Neural progenitor cell (in vitro differentiated cells): ENCODE data around the gene NHERF1. TPM values are rescaled to one million over a fixed set of nuclear protein-coding genes. Genes with fewer than 3 reads are reported as not detected.

Experiments used
- DNase-seq: peaks from one replicate; pipeline ENCODE4 v3.0.0-alpha.2; 2016; ENCODE audit warnings: low spot score
- H2AFZ ChIP-seq: fragments of 200-600 bp; sonication (generic); replicated peaks from 2 replicates; pipeline ENCODE4 v1.6.1; 2016; ENCODE audit warnings: antibody characterized with exemption
- H3F3A ChIP-seq: fragments of 200-600 bp; sonication (generic); 2 replicates; pipeline ENCODE4 v1.6.1; 2016; ENCODE audit warnings: antibody characterized with exemption, low read depth
- H3K27ac ChIP-seq: fragments of 200-600 bp; sonication (generic); 2 replicates; pipeline ENCODE4 v1.5.1; 2016; ENCODE audit warnings: mild to moderate bottlenecking
- H3K27me3 ChIP-seq: fragments of 200-600 bp; sonication (generic); 2 replicates; pipeline ENCODE4 v1.6.1; 2016; ENCODE audit warnings: mild to moderate bottlenecking, moderate library complexity
- H3K36me3 ChIP-seq: fragments of 200-600 bp; sonication (generic); 2 replicates; pipeline ENCODE4 v1.5.1; 2016
- H3K4me1 ChIP-seq: fragments of 200-600 bp; sonication (generic); 2 replicates; pipeline ENCODE4 v1.6.1; 2016; ENCODE audit warnings: mixed run types
- H3K4me2 ChIP-seq: fragments of 200-600 bp; sonication (generic); 2 replicates; pipeline ENCODE4 v1.6.1; 2016
- H3K4me3 ChIP-seq: fragments of 200-600 bp; sonication (generic); 2 replicates; pipeline ENCODE4 v1.5.1; 2016
- H3K79me2 ChIP-seq: fragments of 200-600 bp; sonication (generic); 2 replicates; pipeline ENCODE4 v1.6.1; 2016; ENCODE audit warnings: low read depth
- H3K9ac ChIP-seq: fragments of 200-600 bp; sonication (generic); 2 replicates; pipeline ENCODE4 v1.6.1; 2016
- H3K9me3 ChIP-seq: fragments of 200-600 bp; sonication (generic); 2 replicates; pipeline ENCODE4 v1.5.1; 2016; ENCODE audit warnings: low read depth
- H4K20me1 ChIP-seq: fragments of 200-600 bp; sonication (generic); 2 replicates; pipeline ENCODE4 v1.6.1; 2016; ENCODE audit warnings: low read depth
- H3K27ac Mint-ChIP-seq: 3 replicates; pipeline ENCODE4 v1.8.0; 2021; ENCODE audit warnings: mixed read lengths
- H3K27me3 Mint-ChIP-seq: 2 replicates; pipeline ENCODE4 v1.8.0; 2022; ENCODE audit warnings: low read depth, mild to moderate bottlenecking, inconsistent platforms, moderate library complexity, mixed read lengths; ENCODE audit not compliant: insufficient read depth
- H3K36me3 Mint-ChIP-seq: 3 replicates; pipeline ENCODE4 v1.8.0; 2021; ENCODE audit warnings: mixed read lengths
- H3K4me1 Mint-ChIP-seq: 3 replicates; pipeline ENCODE4 v1.8.0; 2021; ENCODE audit warnings: mixed read lengths
- H3K4me3 Mint-ChIP-seq: 3 replicates; pipeline ENCODE4 v1.8.0; 2021; ENCODE audit warnings: mild to moderate bottlenecking, moderate library complexity, mixed read lengths
- H3K9me3 Mint-ChIP-seq: 3 replicates; pipeline ENCODE4 v1.8.0; 2020; ENCODE audit warnings: mixed read lengths
- CTCF ChIP-seq: fragments of 200-600 bp; sonication (generic); IDR thresholded peaks from 2 replicates; pipeline ENCODE4 v1.5.1; 2017; ENCODE audit warnings: antibody characterized with exemption, mild to moderate bottlenecking
- EZH2 ChIP-seq: fragments of 200-600 bp; sonication (generic); IDR thresholded peaks from 2 replicates; pipeline ENCODE4 v1.6.1; 2017; ENCODE audit warnings: antibody characterized with exemption, mild to moderate bottlenecking, moderate library complexity
- EZH2phosphoT487 ChIP-seq: fragments of 200-600 bp; sonication (generic); IDR thresholded peaks from 2 replicates; pipeline ENCODE4 v1.6.1; 2017; ENCODE audit warnings: antibody characterized with exemption
- total RNA-seq: library from RNA; depleted of rRNA; stranded (reverse); fragments of >200 nt; gene quantifications from 2 replicates; pipeline ENCODE4 v1.2.3, GENCODE V29; 2015; ENCODE audit warnings: low replicate concordance

NHERF1 gene
- total RNA-seq, 1 donor from 2014 or later: 27.1 TPM

DNA sequence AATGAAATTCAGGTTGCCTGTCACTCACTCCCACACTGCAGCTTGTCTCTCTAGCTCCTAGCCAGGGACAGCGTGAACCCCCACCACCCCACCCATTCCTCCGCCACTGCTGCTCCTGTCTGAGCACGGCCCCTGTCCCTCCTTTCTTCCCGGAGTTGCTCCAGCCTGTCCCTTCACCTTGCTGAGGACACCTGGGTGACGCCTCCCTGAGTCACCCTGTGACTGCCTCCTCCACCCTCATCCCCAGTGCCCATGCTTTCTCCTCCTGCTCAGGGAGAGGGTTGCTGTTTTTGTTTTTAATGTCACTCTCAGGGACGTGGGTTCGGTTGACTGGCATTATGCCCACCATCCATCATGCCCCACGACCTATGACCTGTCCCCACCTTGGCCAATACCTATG, 53.5 kb downstream of the NHERF1 start:
- no peak overlapping the region for H3K4me3 ChIP-seq
- Mint-ChIP-seq H3K36me3 (peaks cover 5% of the 10 kb centered on the region), H3K9me3 (no peaks in the 10 kb centered on the region), H3K27me3 (peaks cover 3% of the 10 kb centered on the region), H3K27ac (no peak overlapping the region), H3K4me1 (peaks cover 2% of the 10 kb centered on the region), H3K4me3 (no peak overlapping the region)
- DNase-seq: no peak
- no peak overlapping the region for H2AFZ ChIP-seq
- H3K27me3 ChIP-seq: no peaks in the 10 kb centered on the region
- no peak overlapping the region for H3K27ac ChIP-seq
- no peaks in the 10 kb centered on the region for H3F3A ChIP-seq
- H3K4me1 ChIP-seq: no peaks in the 10 kb centered on the region
- H3K9me3 ChIP-seq: no peaks in the 10 kb centered on the region
- no peak overlapping the region for H3K4me2 ChIP-seq
- TF ChIP-seq CTCF (no peak), EZH2 (no peak), EZH2phosphoT487 (no peak)
- no peak overlapping the region for H3K9ac ChIP-seq
- no peaks in the 10 kb centered on the region for H3K36me3 ChIP-seq
- H4K20me1 ChIP-seq: no peaks in the 10 kb centered on the region
- H3K79me2 ChIP-seq: no peaks in the 10 kb centered on the region

DNA sequence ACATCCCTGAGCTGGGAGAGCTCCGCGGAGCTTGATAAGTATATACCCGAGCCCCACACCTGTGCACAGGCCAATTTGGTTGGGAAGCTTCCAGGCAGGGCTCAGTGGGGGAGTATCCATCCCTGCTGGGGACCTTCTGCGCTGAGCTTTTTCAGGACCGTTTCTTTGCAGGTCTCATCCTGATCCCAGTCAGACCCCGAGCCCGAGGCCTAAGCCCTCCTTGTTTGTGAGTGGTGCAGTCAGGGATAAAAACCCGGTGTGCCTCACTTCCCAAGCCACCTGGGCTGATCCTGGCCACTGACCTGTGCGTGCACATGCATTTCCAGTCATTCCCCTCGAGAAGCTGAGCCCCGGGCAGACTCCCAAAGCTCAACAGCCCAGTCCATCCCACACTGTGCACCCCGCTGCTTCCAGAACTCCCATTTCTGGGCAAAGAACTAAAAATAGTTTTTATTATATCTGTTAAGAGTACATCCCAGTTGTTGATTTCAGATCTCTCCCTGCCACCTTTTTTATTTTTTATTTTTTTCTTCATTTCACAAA, 55.0 kb downstream of the NHERF1 start:
- Histone ChIP-seq H3K4me2 (no peak overlapping the region), H3K36me3 (no peaks in the 10 kb centered on the region), H3K9me3 (no peaks in the 10 kb centered on the region), H3K27ac (no peak overlapping the region), H3K4me3 (no peak overlapping the region), H3F3A (no peaks in the 10 kb centered on the region), H4K20me1 (peaks cover 6% of the 10 kb centered on the region), H3K4me1 (no peaks in the 10 kb centered on the region), H3K79me2 (no peaks in the 10 kb centered on the region), H3K27me3 (no peaks in the 10 kb centered on the region), H3K9ac (peak overlapping the region; percentile 32), H2AFZ (no peak overlapping the region)
- Mint-ChIP-seq H3K36me3 (peaks cover 6% of the 10 kb centered on the region), H3K9me3 (no peaks in the 10 kb centered on the region), H3K27me3 (peaks cover 3% of the 10 kb centered on the region), H3K27ac (no peak overlapping the region), H3K4me3 (no peak overlapping the region), H3K4me1 (peaks cover 2% of the 10 kb centered on the region)
- DNase-seq: no peak
- TF ChIP-seq CTCF (no peak), EZH2phosphoT487 (no peak)

- no peak overlapping the region for H3K4me3 ChIP-seq
- peaks cover 3% of the 10 kb centered on the region for H3K27me3 Mint-ChIP-seq
- no peaks in the 10 kb centered on the region for H3K27me3 ChIP-seq
Measured at GRCh38 chr17:74803971-74804370, 55.5 kb downstream of the NHERF1 start.

More at GRCh38 chr17:74803971-74804370, 55.5 kb downstream of the NHERF1 start:
- Mint-ChIP-seq H3K4me3 (no peak overlapping the region), H3K4me1 (peaks cover 2% of the 10 kb centered on the region), H3K27ac (no peak overlapping the region), H3K36me3 (peaks cover 4% of the 10 kb centered on the region), H3K9me3 (no peaks in the 10 kb centered on the region)
- Histone ChIP-seq H3K27ac (no peak overlapping the region), H3K79me2 (no peaks in the 10 kb centered on the region), H3K4me2 (no peak overlapping the region), H3K36me3 (no peaks in the 10 kb centered on the region), H2AFZ (no peak overlapping the region), H3K9ac (no peak overlapping the region), H3F3A (no peaks in the 10 kb centered on the region), H3K4me1 (no peaks in the 10 kb centered on the region), H3K9me3 (no peaks in the 10 kb centered on the region), H4K20me1 (peaks cover 7% of the 10 kb centered on the region)
- TF ChIP-seq EZH2phosphoT487 (no peak), CTCF (no peak), EZH2 (no peak)
- DNase-seq: no peak
